HCT116 (cell line): ENCODE results near the gene KRTAP5-4. TPM values are rescaled to one million over a fixed set of nuclear protein-coding genes. Genes with fewer than 3 reads are reported as not detected.

Experiments used
- ATAC-seq: fragments of 200-7000 bp; cut with Tn5 transposase; 2 replicates; pipeline ENCODE4 v1.9.1; 2020; ENCODE audit warnings: mild to moderate bottlenecking, moderate library complexity
- BruUV-seq: library from RNA; stranded (reverse); fragments of 400-500 nt; replicated peaks from 2 replicates; lab custom pipeline; 2021; lab: Mats Ljungman, UMichigan
- CTCF ChIA-PET: fragments of 300-600 bp; sonication (Branson Sonifier 250); formaldehyde crosslinking; loops from one replicate; lab custom pipeline; 2021; ENCODE audit warnings: antibody characterized with exemption; lab: Charles Lee
- POLR2A ChIA-PET: fragments of 300-600, 350-600 bp; sonication (Branson Sonifier 250); formaldehyde crosslinking; loops from one replicate; lab custom pipeline; 2021; ENCODE audit warnings: antibody characterized with exemption; lab: Charles Lee
- RAD21 ChIA-PET, 2 experiments: fragments of 300-600 bp; sonication (Branson Sonifier 250); formaldehyde crosslinking; loops; one replicate each; lab custom pipeline; 2023; ENCODE audit warnings: low total read pairs in 2 of 2; ENCODE audit not compliant: uncharacterized antibody in 2 of 2, unreplicated experiment in 2 of 2, low non-redundant PET in 1 of 2; lab: Charles Lee
- DNase-seq: peaks from one replicate; pipeline ENCODE4 v3.0.0-alpha.2; 2010; ENCODE audit warnings: low read depth, low spot score
- H2AFZ ChIP-seq: fragments of 200-600 bp; shearing (Covaris generic), sonication (generic); 2 replicates; pipeline ENCODE4 v1.6.1; 2017; ENCODE audit warnings: low read depth, mixed run types, mixed read lengths, antibody characterized with exemption, low read length; ENCODE audit not compliant: poor library complexity, severe bottlenecking
- H3K27ac ChIP-seq: 2 replicates; pipeline ENCODE4 v1.5.1; 2012; ENCODE audit warnings: low read depth, low read length
- H3K27me3 ChIP-seq: fragments of 200-600 bp; sonication (generic); 2 replicates; pipeline ENCODE4 v1.6.1; 2016; ENCODE audit warnings: mixed run types, low read length, mixed read lengths; ENCODE audit not compliant: insufficient read depth
- H3K36me3 ChIP-seq, 2 experiments: fragments of 200-500 bp in 1 of 2; fragments of 200-600 bp in 1 of 2; sonication (Bioruptor generic) in 1 of 2; sonication (generic) in 1 of 2; 2 replicates each; pipeline versions ENCODE4 v1.5.1 to v1.6.1; 2014 to 2016; ENCODE audit warnings: low read length in 2 of 2, inconsistent platforms in 1 of 2, mixed read lengths in 1 of 2, mixed run types in 1 of 2; ENCODE audit not compliant: insufficient read depth in 2 of 2, control insufficient read depth in 1 of 2
- H3K4me1 ChIP-seq, 2 experiments: fragments of 200-600 bp in 1 of 2; sonication (generic) in 1 of 2; 2 replicates each; pipeline versions ENCODE4 v1.5.1 to v1.6.1; 2012 to 2017; ENCODE audit warnings: low read length in 2 of 2, inconsistent platforms in 1 of 2, mild to moderate bottlenecking in 1 of 2, mixed read lengths in 1 of 2, mixed run types in 1 of 2, moderate library complexity in 1 of 2; ENCODE audit not compliant: insufficient read depth in 2 of 2, control insufficient read depth in 1 of 2
- H3K4me2 ChIP-seq: fragments of 200-600 bp; sonication (generic); 2 replicates; pipeline ENCODE4 v1.6.1; 2017; ENCODE audit warnings: mixed run types, low read length, mixed read lengths
- H3K4me3 ChIP-seq, 2 experiments: fragments of 200-600 bp in 1 of 2; sonication (generic) in 1 of 2; replicated peaks in 1 of 2; 2 replicates each; pipeline ENCODE4 v1.5.1; 2011 to 2016; ENCODE audit warnings: low read length in 2 of 2, control low read depth in 1 of 2, low read depth in 1 of 2, mild to moderate bottlenecking in 1 of 2, mixed read lengths in 1 of 2, mixed run types in 1 of 2
- H3K79me2 ChIP-seq: fragments of 200-600 bp; sonication (generic); 2 replicates; pipeline ENCODE4 v1.6.1; 2017; ENCODE audit warnings: mild to moderate bottlenecking, mixed run types, low read length, moderate library complexity, mixed read lengths; ENCODE audit not compliant: insufficient read depth
- H3K9ac ChIP-seq: fragments of 200-600 bp; sonication (generic); 2 replicates; pipeline ENCODE4 v1.6.1; 2016; ENCODE audit warnings: low read length, mixed read lengths
- H3K9me2 ChIP-seq: fragments of 200-600 bp; sonication (generic), shearing (Covaris generic); 2 replicates; pipeline ENCODE4 v1.6.1; 2017; ENCODE audit warnings: mixed run types, mild to moderate bottlenecking, moderate library complexity; ENCODE audit not compliant: insufficient read depth
- H3K9me3 ChIP-seq, 2 experiments: fragments of 200-500 bp in 1 of 2; fragments of 200-600 bp in 1 of 2; sonication (Bioruptor generic) in 1 of 2; sonication (generic) in 1 of 2; 2 replicates each; pipeline ENCODE4 v1.6.1; 2014 to 2017; ENCODE audit warnings: low read length in 2 of 2, mixed read lengths in 2 of 2, inconsistent platforms in 1 of 2, low read depth in 1 of 2, mild to moderate bottlenecking in 1 of 2, mixed run types in 1 of 2, moderate library complexity in 1 of 2; ENCODE audit not compliant: control insufficient read depth in 1 of 2, insufficient read depth in 1 of 2
- H4K20me1 ChIP-seq: fragments of 200-600 bp; sonication (generic), shearing (Covaris generic); 2 replicates; pipeline ENCODE4 v1.6.1; 2017; ENCODE audit warnings: mixed run types, mild to moderate bottlenecking, moderate library complexity; ENCODE audit not compliant: insufficient read depth
- TCF7L2 ChIP-seq: IDR thresholded peaks from 2 replicates; pipeline ENCODE4 v1.7.0; 2011; ENCODE audit warnings: borderline replicate concordance, inconsistent platforms; ENCODE audit not compliant: insufficient read depth, insufficient read length; ENCODE audit errors: extremely low read depth
- intact Hi-C: fragments of 100-400 bp; cut with micrococcal nuclease; formaldehyde crosslinking; loops from 2 replicates; pipeline ENCODE4 v1.10.0; 2022
- total RNA-seq: library from RNA; stranded (reverse); gene quantifications from one replicate; pipeline ENCODE4 v1.2.1, GENCODE V29; 2021; ENCODE audit not compliant: unreplicated experiment
- TF ChIP-seq, protein P1 (sequence below), 3 experiments: fragments of 200-600 bp in 1 of 3; sonication (generic) in 1 of 3; IDR thresholded peaks in 2 of 3; conservative IDR thresholded peaks in 1 of 3; 2 replicates each; pipeline ENCODE4 v1.5.1; 2012 to 2017; ENCODE audit warnings: low read depth in 2 of 3, low read length in 2 of 3, antibody characterized with exemption in 1 of 3, borderline replicate concordance in 1 of 3, control low read depth in 1 of 3, mild to moderate bottlenecking in 1 of 3, mixed read lengths in 1 of 3, mixed run types in 1 of 3, moderate library complexity in 1 of 3; ENCODE audit not compliant: insufficient read depth in 1 of 3

Gene KRTAP5-4
- total RNA-seq, 1 experiment from 2014 or later, result not detected

DNA sequence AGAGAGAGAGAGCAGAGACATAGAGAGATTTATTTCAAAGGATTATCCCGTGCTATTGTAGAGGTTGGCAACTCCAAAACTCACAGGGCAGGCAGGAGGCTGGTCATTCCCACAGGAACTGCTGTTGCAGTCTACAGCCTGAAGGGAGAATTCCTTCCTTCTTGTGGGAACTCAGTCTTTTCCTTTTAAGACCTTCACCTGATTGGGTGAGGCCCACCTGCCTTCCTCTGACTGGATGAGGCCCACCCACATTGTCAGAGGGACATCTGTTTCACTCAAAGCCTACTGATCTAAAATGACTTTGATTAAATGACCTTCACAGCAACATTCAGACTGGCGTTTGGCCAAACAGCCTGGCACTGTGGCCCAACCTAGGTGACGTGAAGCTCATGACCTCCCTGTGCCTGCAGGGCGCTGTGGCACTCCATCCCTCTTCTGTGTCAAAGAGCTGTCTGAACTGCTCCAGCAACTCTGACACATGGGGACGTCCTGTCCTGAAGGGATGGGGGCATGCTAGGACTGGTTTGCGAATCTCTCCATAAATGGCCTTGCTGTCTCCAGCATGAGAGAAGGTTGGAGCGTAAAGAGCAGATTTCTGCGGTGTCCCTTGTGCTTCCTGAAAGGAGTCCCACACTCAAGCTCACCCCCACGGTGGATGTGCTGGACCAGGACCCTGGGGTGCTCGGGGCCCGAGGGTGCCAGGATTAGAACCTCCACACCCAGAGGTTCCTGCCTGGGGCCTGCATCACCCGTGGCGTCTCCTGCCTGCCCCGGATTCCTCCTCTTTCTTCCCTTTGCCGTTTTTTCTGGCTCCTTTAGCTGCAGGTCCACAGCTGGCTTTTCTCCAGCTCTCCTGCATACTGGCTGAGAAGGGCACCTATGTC lies 28.3 kb upstream of the KRTAP5-4 start:
- H4K20me1 ChIP-seq, result no peaks in the 10 kb centered on the region
- BruUV-seq, result no TSS peak
- no peaks in the 10 kb centered on the region for H3K79me2 ChIP-seq
- no peaks in the 10 kb centered on the region for H3K36me3 ChIP-seq
- H3K27ac ChIP-seq, result no peak overlapping the region
- no peak for DNase-seq
- ATAC-seq, result peak; percentile 41; the same call in 1 of the 2 replicates
- H3K9ac ChIP-seq, result no peak overlapping the region
- H3K9me3 ChIP-seq, result no peaks in the 10 kb centered on the region
- H3K4me1 ChIP-seq, result peaks cover 0 to 7% of the 10 kb centered on the region in 2 experiments; a peak in 3 of 4 replicates
- intact Hi-C loops, result loop anchor here (5.0 kb wide), 1 partner anchor 232 kb away; no protein-coding TSS in a partner anchor
- no peak overlapping the region for H3K4me3 ChIP-seq
- H2AFZ ChIP-seq, result no peak overlapping the region
- CTCF ChIA-PET, result interaction anchor here (1.1 to 1.7 kb wide), 4 partner anchors 11 to 501 kb away, joined by 3 to 11 read pairs (median 4); no protein-coding TSS in a partner anchor
- H3K4me2 ChIP-seq, result no peak overlapping the region
- RAD21 ChIA-PET, result interaction anchor here in 1 of 2 experiments (0.6 kb wide), 1 partner anchor 183 kb away, joined by 3 read pairs; no protein-coding TSS in a partner anchor
- no peaks in the 10 kb centered on the region for H3K27me3 ChIP-seq
- no peaks in the 10 kb centered on the region for H3K9me2 ChIP-seq
- POLR2A ChIA-PET, result no interaction called here
- no peak for TF ChIP-seq TCF7L2
- TF ChIP-seq, protein P1, sequence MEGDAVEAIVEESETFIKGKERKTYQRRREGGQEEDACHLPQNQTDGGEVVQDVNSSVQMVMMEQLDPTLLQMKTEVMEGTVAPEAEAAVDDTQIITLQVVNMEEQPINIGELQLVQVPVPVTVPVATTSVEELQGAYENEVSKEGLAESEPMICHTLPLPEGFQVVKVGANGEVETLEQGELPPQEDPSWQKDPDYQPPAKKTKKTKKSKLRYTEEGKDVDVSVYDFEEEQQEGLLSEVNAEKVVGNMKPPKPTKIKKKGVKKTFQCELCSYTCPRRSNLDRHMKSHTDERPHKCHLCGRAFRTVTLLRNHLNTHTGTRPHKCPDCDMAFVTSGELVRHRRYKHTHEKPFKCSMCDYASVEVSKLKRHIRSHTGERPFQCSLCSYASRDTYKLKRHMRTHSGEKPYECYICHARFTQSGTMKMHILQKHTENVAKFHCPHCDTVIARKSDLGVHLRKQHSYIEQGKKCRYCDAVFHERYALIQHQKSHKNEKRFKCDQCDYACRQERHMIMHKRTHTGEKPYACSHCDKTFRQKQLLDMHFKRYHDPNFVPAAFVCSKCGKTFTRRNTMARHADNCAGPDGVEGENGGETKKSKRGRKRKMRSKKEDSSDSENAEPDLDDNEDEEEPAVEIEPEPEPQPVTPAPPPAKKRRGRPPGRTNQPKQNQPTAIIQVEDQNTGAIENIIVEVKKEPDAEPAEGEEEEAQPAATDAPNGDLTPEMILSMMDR (IDR thresholded peaks at IDR 0.05 in 2 of 3, conservative IDR thresholded peaks at IDR 0.05 in 1 of 3; ENCODE audit: borderline replicate concordance in 1 of 3, insufficient read depth in 1 of 3, low read depth in 2 of 3, low read length in 2 of 3), result 0 out of 6 replicates have a peak, but pooled peaks of 1 of the 3 experiments have one; percentile 4
